CD4-positive, alpha-beta T cell (primary cell): Measurements from ENCODE around the gene KRAS. TPM values are rescaled to one million over a fixed set of nuclear protein-coding genes. Genes with fewer than 3 reads are reported as not detected.

Experiments
- ATAC-seq: fragments of 200-7000 bp; cut with Tn5 transposase; one replicate; pipeline ENCODE4 v1.10.0; 2022; ENCODE audit warnings: mild to moderate bottlenecking; ENCODE audit not compliant: poor library complexity
- CTCF ChIA-PET: fragments of 350-600 bp; sonication (Branson Sonifier 250); formaldehyde crosslinking; loops from one replicate; lab custom pipeline; 2021; ENCODE audit warnings: antibody characterized with exemption, inconsistent platforms; lab: Charles Lee
- POLR2A ChIA-PET: fragments of 350-600 bp; sonication (Branson Sonifier 250); formaldehyde crosslinking; loops from one replicate; lab custom pipeline; 2021; ENCODE audit warnings: antibody characterized with exemption, inconsistent platforms; lab: Charles Lee
- DNase-seq, 14 experiments: peaks; one replicate each; pipeline ENCODE4 v3.0.0-alpha.2; 2013 to 2020; ENCODE audit warnings: mixed read lengths in 2 of 14
- H3K27ac ChIP-seq, 2 donors: one replicate each; pipeline versions ENCODE4 v1.5.1 to v1.7.0; 2013; ENCODE audit warnings: low read length in 2 of 2, low read depth in 1 of 2, mild to moderate bottlenecking in 1 of 2
- H3K27me3 ChIP-seq, 2 experiments: 1 replicate in 1 of 2; 2 replicates in 1 of 2; pipeline versions ENCODE4 v1.6.1 to v1.7.0; 2013; ENCODE audit warnings: low read length in 2 of 2, control low read depth in 1 of 2, mild to moderate bottlenecking in 1 of 2, moderate library complexity in 1 of 2; ENCODE audit not compliant: insufficient read depth in 2 of 2, control insufficient read depth in 1 of 2
- H3K36me3 ChIP-seq: one replicate; pipeline ENCODE4 v1.6.1; 2013; ENCODE audit warnings: low read length, control low read depth; ENCODE audit not compliant: insufficient read depth
- H3K4me1 ChIP-seq: one replicate; pipeline ENCODE4 v1.6.1; 2013; ENCODE audit warnings: low read length, control low read depth; ENCODE audit not compliant: insufficient read depth
- H3K4me3 ChIP-seq: one replicate; pipeline ENCODE4 v1.5.1; 2013; ENCODE audit warnings: mild to moderate bottlenecking, low read length, moderate library complexity
- H3K9me3 ChIP-seq, 2 experiments: 1 replicate in 1 of 2; 2 replicates in 1 of 2; pipeline versions ENCODE4 v1.6.1 to v1.7.0; 2013; ENCODE audit warnings: low read length in 2 of 2, mild to moderate bottlenecking in 2 of 2, control low read depth in 1 of 2, moderate library complexity in 1 of 2; ENCODE audit not compliant: control insufficient read depth in 1 of 2, insufficient read depth in 1 of 2
- H3K27ac Mint-ChIP-seq: one replicate; pipeline ENCODE4 v1.8.0; 2020; ENCODE audit warnings: mixed read lengths
- H3K27me3 Mint-ChIP-seq: one replicate; pipeline ENCODE4 v1.8.0; 2021; ENCODE audit warnings: mixed read lengths
- H3K36me3 Mint-ChIP-seq: one replicate; pipeline ENCODE4 v1.8.0; 2021; ENCODE audit warnings: low read depth, mixed read lengths
- H3K4me1 Mint-ChIP-seq: one replicate; pipeline ENCODE4 v1.8.0; 2021; ENCODE audit warnings: low read depth, mixed read lengths
- H3K4me3 Mint-ChIP-seq: one replicate; pipeline ENCODE4 v1.8.0; 2020; ENCODE audit warnings: mild to moderate bottlenecking, mixed read lengths
- H3K9me3 Mint-ChIP-seq: one replicate; pipeline ENCODE4 v1.8.0; 2020; ENCODE audit warnings: mixed read lengths
- intact Hi-C, 2 experiments: fragments of 100-400 bp; cut with DNase I in 1 of 2; cut with micrococcal nuclease in 1 of 2; formaldehyde crosslinking; loops; one replicate each; pipeline versions ENCODE4 v1.15.1 to v1.9.0; 2023 to 2025; cut with DNase I, micrococcal nuclease
- total RNA-seq, 174 experiments: library from RNA in 2 of 174; stranded (reverse) in 2 of 174; gene quantifications; one replicate each; pipeline ENCODE4 v1.2.3 and lab custom pipeline; 2021 to 2026
- TF ChIP-seq, protein P1 (sequence below): fragments of 200-600 bp; IDR thresholded peaks from one replicate; pipeline ENCODE4 v1.8.0; 2022; ENCODE audit warnings: antibody characterized with exemption, mild to moderate bottlenecking

KRAS gene
- total RNA-seq, 2 experiments from 2014 or later = 45.0 to 48.7 TPM

DNA sequence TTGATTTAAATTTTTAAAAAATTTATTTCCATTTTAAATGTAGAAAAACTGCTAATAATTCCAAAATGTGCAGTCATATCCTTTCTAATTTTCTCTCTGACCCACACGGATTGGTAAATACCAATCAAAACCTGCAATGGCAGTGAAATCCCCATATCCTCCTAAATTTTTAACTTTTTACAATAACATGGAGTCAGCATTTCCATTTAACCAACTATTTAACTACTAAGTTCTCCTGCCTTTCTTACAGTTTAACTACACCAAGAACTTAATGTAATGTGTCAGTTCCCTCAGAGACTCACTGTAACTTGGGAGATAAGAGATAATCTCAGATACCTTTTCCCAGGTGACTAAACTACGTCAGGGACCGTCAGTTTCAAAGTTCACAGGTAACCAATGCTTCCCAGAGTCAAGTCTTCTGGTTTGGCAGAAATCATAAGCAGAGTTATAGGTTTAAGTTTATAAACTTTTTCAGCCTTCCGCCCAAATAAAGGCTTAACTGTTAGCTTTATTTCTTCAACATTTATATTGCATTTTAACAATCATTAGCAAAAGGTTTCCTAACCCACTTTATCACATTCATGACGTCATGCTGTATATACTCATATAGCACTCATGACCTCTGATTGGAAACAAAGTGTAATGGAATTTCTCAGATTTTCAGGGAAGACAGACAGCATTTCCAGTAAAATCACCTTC is 7.6 kb downstream of the KRAS start:
- no peaks in the 10 kb centered on the region for H3K27me3 ChIP-seq
- ATAC-seq = no peak
- ChIA-PET POLR2A (interaction anchor here (0.8 to 2.7 kb wide), 2 partner anchors 8 to 134 kb away, joined by 4 to 33 read pairs; partner anchors contain the start of gene KRAS), CTCF (interaction anchor here (1.4 kb wide), 1 partner anchor 144 kb away, joined by 5 read pairs; no protein-coding TSS in a partner anchor)
- peaks cover 29% of the 10 kb centered on the region for H3K36me3 ChIP-seq
- DNase-seq = no peak
- H3K4me1 ChIP-seq = peaks cover 10% of the 10 kb centered on the region
- Mint-ChIP-seq H3K27ac (peak overlapping the region; percentile 45), H3K4me1 (peaks cover 51% of the 10 kb centered on the region), H3K36me3 (peaks cover 75% of the 10 kb centered on the region), H3K4me3 (no peak overlapping the region), H3K9me3 (no peaks in the 10 kb centered on the region), H3K27me3 (no peaks in the 10 kb centered on the region)
- H3K27ac ChIP-seq = no peak overlapping the region
- TF ChIP-seq, protein P1, sequence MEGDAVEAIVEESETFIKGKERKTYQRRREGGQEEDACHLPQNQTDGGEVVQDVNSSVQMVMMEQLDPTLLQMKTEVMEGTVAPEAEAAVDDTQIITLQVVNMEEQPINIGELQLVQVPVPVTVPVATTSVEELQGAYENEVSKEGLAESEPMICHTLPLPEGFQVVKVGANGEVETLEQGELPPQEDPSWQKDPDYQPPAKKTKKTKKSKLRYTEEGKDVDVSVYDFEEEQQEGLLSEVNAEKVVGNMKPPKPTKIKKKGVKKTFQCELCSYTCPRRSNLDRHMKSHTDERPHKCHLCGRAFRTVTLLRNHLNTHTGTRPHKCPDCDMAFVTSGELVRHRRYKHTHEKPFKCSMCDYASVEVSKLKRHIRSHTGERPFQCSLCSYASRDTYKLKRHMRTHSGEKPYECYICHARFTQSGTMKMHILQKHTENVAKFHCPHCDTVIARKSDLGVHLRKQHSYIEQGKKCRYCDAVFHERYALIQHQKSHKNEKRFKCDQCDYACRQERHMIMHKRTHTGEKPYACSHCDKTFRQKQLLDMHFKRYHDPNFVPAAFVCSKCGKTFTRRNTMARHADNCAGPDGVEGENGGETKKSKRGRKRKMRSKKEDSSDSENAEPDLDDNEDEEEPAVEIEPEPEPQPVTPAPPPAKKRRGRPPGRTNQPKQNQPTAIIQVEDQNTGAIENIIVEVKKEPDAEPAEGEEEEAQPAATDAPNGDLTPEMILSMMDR = no peak
- intact Hi-C loops = loop anchor here in 1 of 2 experiments (5.0 to 10.0 kb wide), 3 partner anchors 39 to 82 kb away; partner anchors contain the start of genes DNAI7 and ETFRF1
- no peak overlapping the region for H3K4me3 ChIP-seq
- H3K9me3 ChIP-seq = no peaks in the 10 kb centered on the region

DNA sequence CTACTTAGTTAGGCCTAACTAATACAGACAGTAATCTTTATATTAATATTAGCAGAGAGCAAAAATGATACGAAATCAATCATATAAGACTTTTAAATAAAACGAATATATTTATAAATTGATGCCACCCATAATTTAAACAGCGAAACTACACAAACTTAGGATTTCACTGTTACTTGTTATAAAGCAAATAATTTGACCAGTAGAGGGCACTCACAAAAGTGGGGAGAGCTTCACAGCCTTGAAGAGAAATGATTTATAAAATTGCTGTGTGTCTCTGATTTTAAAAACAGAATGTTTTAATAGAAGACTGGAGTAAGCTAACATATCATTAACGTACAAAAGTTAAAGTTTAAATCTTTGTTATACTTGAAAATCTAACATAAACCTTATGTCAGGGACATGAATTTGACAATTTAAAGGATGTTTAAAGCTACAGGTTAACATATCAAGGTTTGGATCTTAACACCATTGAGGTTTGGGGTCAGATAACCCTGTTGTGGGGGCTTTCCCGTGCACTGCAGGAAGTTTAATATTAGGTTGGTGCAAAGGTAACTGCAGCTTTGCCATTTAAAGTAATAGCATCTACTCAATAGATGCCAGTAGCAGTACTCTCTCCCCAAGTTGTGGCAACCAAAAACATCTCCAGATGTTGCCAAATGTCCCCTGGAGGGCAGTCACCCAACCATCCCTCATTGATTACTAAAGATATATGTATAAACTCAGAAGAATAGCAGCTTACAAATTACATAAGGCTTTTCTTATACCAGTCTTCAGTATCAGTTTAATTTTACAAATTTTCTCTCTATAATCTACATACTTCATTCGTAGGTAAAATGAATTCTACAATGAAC is 9.3 kb downstream of the KRAS start:
- Histone ChIP-seq H3K4me3 (no peak overlapping the region), H3K27me3 (no peaks in the 10 kb centered on the region), H3K27ac (peak overlapping the region in 1 of 2 donors; percentile 25), H3K9me3 (no peaks in the 10 kb centered on the region), H3K36me3 (peaks cover 40% of the 10 kb centered on the region), H3K4me1 (peaks cover 5% of the 10 kb centered on the region)
- no peaks in the 10 kb centered on the region for H3K9me3 Mint-ChIP-seq
- TF ChIP-seq, protein P1 = peak; percentile 82
- H3K36me3 Mint-ChIP-seq = peaks cover 85% of the 10 kb centered on the region
- DNase-seq (peak in 4 of 14 experiments; percentile 1 to 77 (median 74)), ATAC-seq (peak; percentile 79)
- H3K4me1 Mint-ChIP-seq = peaks cover 51% of the 10 kb centered on the region
- peak overlapping the region; percentile 24 for H3K27ac Mint-ChIP-seq
- POLR2A ChIA-PET = interaction anchor here (0.8 to 2.7 kb wide), 6 partner anchors 10 to 189 kb away, joined by 3 to 33 read pairs (median 4); partner anchors contain the start of genes DNAI7, ETFRF1 and KRAS
- H3K4me3 Mint-ChIP-seq = no peak overlapping the region
- no peaks in the 10 kb centered on the region for H3K27me3 Mint-ChIP-seq
- intact Hi-C loops = loop anchor here (1.0 to 10.0 kb wide), 4 partner anchors 41 to 146 kb away; partner anchors contain the start of genes DNAI7 (in 1 of the 2) and ETFRF1 (in 1 of the 2)
- CTCF ChIA-PET = interaction anchor here (0.6 to 2.0 kb wide), 19 partner anchors 10 to 503 kb away, joined by 3 to 11 read pairs (median 4); partner anchors contain the start of genes DNAI7, ETFRF1 and KRAS

DNA sequence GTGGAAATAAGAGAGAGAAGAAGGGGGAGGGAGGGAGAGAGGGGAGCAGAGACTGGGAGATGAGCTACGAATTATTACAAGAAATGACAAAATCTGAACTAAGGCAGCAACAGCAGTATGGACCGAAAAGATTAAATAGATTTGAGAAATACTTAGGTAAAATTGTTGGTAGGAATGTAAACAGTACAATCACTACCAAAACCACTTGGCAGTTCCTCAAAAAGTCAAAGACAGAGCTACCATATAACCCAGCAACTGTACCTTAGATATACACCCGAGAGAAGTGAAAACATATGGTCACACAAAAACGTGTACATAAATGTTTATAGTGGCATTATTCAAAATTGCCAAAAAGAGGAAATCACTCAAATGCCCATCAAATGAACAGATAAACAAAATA is 14.1 kb downstream of the KRAS start:
- no peak overlapping the region for H3K4me3 ChIP-seq
- no peaks in the 10 kb centered on the region for H3K27me3 ChIP-seq
- H3K4me1 Mint-ChIP-seq = peaks cover 32% of the 10 kb centered on the region
- CTCF ChIA-PET = interaction anchor here (1.6 kb wide), 1 partner anchor 151 kb away, joined by 6 read pairs; no protein-coding TSS in a partner anchor
- H3K27ac Mint-ChIP-seq = no peak overlapping the region
- peaks cover 76% of the 10 kb centered on the region for H3K36me3 Mint-ChIP-seq
- ATAC-seq (no peak), DNase-seq (no peak)
- H3K27me3 Mint-ChIP-seq = no peaks in the 10 kb centered on the region
- H3K27ac ChIP-seq = no peak overlapping the region
- H3K9me3 ChIP-seq = no peaks in the 10 kb centered on the region
- no peaks in the 10 kb centered on the region for H3K9me3 Mint-ChIP-seq
- POLR2A ChIA-PET = interaction anchor here (1.0 kb wide), 1 partner anchor 14 kb away, joined by 3 read pairs; the partner anchor contains the start of gene KRAS
- H3K36me3 ChIP-seq = peaks cover 38% of the 10 kb centered on the region
- peaks cover 5% of the 10 kb centered on the region for H3K4me1 ChIP-seq
- TF ChIP-seq, protein P1 = no peak
- intact Hi-C loops = loop anchor here in 1 of 2 experiments (5.0 kb wide), 1 partner anchor 39 kb away; the partner anchor contains the start of genes DNAI7 and ETFRF1
- no peak overlapping the region for H3K4me3 Mint-ChIP-seq
